ENCODE results near the gene INCENP.

Gene INCENP

GRCh38 chr11:62116451-62116850, 7.4 kb upstream of the INCENP start:
- ATAC-seq (ENCODE audit: low read depth) (no peak), DNase-seq (ENCODE audit: low spot score) (no peak)
- TF ChIP-seq CTCF (IDR thresholded peaks at IDR 0.05; ENCODE audit: poor library complexity, severe bottlenecking) = no peak
- Histone ChIP-seq H3K4me1 (ENCODE audit: insufficient read depth, poor library complexity, severe bottlenecking) (no peaks in the 10 kb centered on the region), H3K27me3 (ENCODE audit: insufficient read depth, poor library complexity, severe bottlenecking) (no peaks in the 10 kb centered on the region), H3K9me3 (ENCODE audit: severe bottlenecking) (peaks cover 2% of the 10 kb centered on the region), H3K36me3 (ENCODE audit: low read depth) (no peaks in the 10 kb centered on the region), H3K4me3 (ENCODE audit: severe bottlenecking) (no peak overlapping the region), H3K27ac (ENCODE audit: poor library complexity, severe bottlenecking) (no peak overlapping the region)

GRCh38 chr11:62119569-62119968, 4.2 kb upstream of the INCENP start:
- Histone ChIP-seq H3K36me3 (ENCODE audit: low read depth) (no peaks in the 10 kb centered on the region), H3K4me3 (ENCODE audit: severe bottlenecking) (no peak overlapping the region), H3K9me3 (ENCODE audit: severe bottlenecking) (peaks cover 2% of the 10 kb centered on the region), H3K27me3 (ENCODE audit: insufficient read depth, poor library complexity, severe bottlenecking) (no peaks in the 10 kb centered on the region), H3K4me1 (ENCODE audit: insufficient read depth, poor library complexity, severe bottlenecking) (peaks cover 5% of the 10 kb centered on the region), H3K27ac (ENCODE audit: poor library complexity, severe bottlenecking) (no peak overlapping the region)
- no peak for TF ChIP-seq CTCF (IDR thresholded peaks at IDR 0.05; ENCODE audit: poor library complexity, severe bottlenecking)
- DNase-seq (ENCODE audit: low spot score) (no peak), ATAC-seq (ENCODE audit: low read depth) (no peak)

GRCh38 chr11:62120001-62120400, 3.8 kb upstream of the INCENP start:
- peaks cover 5% of the 10 kb centered on the region for H3K4me1 ChIP-seq (ENCODE audit: insufficient read depth, poor library complexity, severe bottlenecking)
- H3K4me3 ChIP-seq (ENCODE audit: severe bottlenecking) = no peak overlapping the region
- no peak for TF ChIP-seq CTCF (IDR thresholded peaks at IDR 0.05; ENCODE audit: poor library complexity, severe bottlenecking)
- ATAC-seq (ENCODE audit: low read depth) (no peak), DNase-seq (ENCODE audit: low spot score) (no peak)
- H3K9me3 ChIP-seq (ENCODE audit: severe bottlenecking) = peaks cover 2% of the 10 kb centered on the region
- H3K27ac ChIP-seq (ENCODE audit: poor library complexity, severe bottlenecking) = no peak overlapping the region
- H3K36me3 ChIP-seq (ENCODE audit: low read depth) = no peaks in the 10 kb centered on the region
- H3K27me3 ChIP-seq (ENCODE audit: insufficient read depth, poor library complexity, severe bottlenecking) = no peaks in the 10 kb centered on the region

- no peak overlapping the region for H3K27ac ChIP-seq (ENCODE audit: poor library complexity, severe bottlenecking)
- ATAC-seq (ENCODE audit: low read depth) (no peak), DNase-seq (ENCODE audit: low spot score) (no peak)
- no peak overlapping the region for H3K4me3 ChIP-seq (ENCODE audit: severe bottlenecking)
- H3K4me1 ChIP-seq (ENCODE audit: insufficient read depth, poor library complexity, severe bottlenecking) = peaks cover 5% of the 10 kb centered on the region
- H3K36me3 ChIP-seq (ENCODE audit: low read depth) = no peaks in the 10 kb centered on the region
- no peak for TF ChIP-seq CTCF (IDR thresholded peaks at IDR 0.05; ENCODE audit: poor library complexity, severe bottlenecking)
- peaks cover 2% of the 10 kb centered on the region for H3K9me3 ChIP-seq (ENCODE audit: severe bottlenecking)
- H3K27me3 ChIP-seq (ENCODE audit: insufficient read depth, poor library complexity, severe bottlenecking) = no peaks in the 10 kb centered on the region
Observed at GRCh38 chr11:62120431-62120830, 3.4 kb upstream of the INCENP start.

- Histone ChIP-seq H3K27me3 (ENCODE audit: insufficient read depth, poor library complexity, severe bottlenecking) (no peaks in the 10 kb centered on the region), H3K27ac (ENCODE audit: poor library complexity, severe bottlenecking) (no peak overlapping the region), H3K4me1 (ENCODE audit: insufficient read depth, poor library complexity, severe bottlenecking) (peaks cover 5% of the 10 kb centered on the region), H3K9me3 (ENCODE audit: severe bottlenecking) (no peaks in the 10 kb centered on the region), H3K4me3 (ENCODE audit: severe bottlenecking) (no peak overlapping the region), H3K36me3 (ENCODE audit: low read depth) (peaks cover 5% of the 10 kb centered on the region)
- no peak for DNase-seq (ENCODE audit: low spot score)
- ATAC-seq (ENCODE audit: low read depth) = no peak
- peak; percentile 4 for TF ChIP-seq CTCF (IDR thresholded peaks at IDR 0.05; ENCODE audit: poor library complexity, severe bottlenecking)
Observed at GRCh38 chr11:62122076-62122475, 1.7 kb upstream of the INCENP start.
